Frontal cortex (tissue), 4 donors: ENCODE measurements around the gene ITGB4. TPM values are rescaled to one million over a fixed set of nuclear protein-coding genes. Genes with fewer than 3 reads are reported as not detected.

Source experiments
- DNase-seq, 2 donors: peaks; one replicate each; pipeline ENCODE4 v3.0.0; 2012; ENCODE audit warnings: low spot score in 2 of 2
- FAIRE-seq: peaks from 2 replicates; lab custom pipeline; 2012; peaks lifted over from hg19 to GRCh38; lab: Jason Lieb, UNC
- total RNA-seq: library from RNA; depleted of rRNA; stranded (reverse); fragments of >200 nt; gene quantifications from one replicate; pipeline ENCODE4 v1.2.3, GENCODE V29; 2014
- donor health status: control.
- donor health status: control.
- donor health status: control.

The ITGB4 gene
- total RNA-seq, 1 donor from 2014 or later: 1.2 TPM

DNA sequence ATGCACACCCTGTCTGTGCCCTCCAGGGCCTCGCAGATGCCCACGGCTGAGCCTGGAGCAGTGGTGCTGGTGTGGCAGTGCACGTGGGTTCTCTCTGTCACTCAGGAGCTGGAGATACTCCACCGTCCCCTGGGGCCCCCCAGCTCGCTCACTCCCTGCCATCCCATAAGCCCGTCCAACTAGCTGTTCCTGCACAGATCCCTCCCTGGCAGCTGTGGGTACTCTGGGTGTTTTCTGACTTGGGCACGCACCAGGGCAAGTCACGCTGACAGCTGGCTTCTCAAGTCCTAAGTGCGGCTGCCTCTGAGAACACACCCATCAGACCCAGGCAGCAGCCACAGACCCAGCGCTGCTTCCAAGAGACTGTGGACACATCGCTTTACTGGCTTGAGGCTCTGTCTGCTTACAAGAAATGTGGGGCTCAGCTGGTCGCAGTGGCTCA is 25.4 kb upstream of the ITGB4 start:
- FAIRE-seq: no peak
- DNase-seq: no peak

DNA sequence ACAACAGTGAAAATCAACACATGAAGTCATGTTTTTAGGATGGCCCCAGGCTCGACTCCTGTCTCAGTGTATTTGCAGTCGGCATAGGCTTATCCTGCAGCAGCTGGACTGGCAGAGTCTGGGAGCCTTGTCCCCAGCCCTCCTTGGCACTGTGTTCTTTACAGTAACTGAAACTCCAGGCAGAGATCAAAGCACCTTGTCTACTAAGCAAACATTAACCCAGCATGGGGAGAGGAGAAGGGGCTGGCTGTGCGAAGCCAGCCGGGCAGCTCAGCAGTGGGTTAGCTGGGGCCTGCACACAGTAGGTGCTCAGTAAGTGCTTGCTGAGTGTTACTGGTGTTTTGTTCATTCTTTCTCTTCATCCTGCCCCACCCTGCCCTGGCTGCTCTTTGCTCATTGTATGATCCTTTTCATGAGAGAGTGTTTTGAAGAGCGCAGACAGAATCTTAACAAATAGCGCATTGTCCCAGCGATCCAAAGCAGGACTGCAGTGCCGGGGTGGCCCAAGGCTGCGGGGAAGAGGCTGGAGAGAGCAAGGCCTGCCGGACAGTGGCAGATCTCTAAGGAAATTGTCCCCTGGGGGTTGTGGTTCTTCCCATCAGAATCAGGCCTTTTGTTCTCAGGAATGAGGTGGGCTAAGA is 23.5 kb upstream of the ITGB4 start:
- peak in 1 of 2 donors; percentile 55 for DNase-seq
- no peak for FAIRE-seq

DNA sequence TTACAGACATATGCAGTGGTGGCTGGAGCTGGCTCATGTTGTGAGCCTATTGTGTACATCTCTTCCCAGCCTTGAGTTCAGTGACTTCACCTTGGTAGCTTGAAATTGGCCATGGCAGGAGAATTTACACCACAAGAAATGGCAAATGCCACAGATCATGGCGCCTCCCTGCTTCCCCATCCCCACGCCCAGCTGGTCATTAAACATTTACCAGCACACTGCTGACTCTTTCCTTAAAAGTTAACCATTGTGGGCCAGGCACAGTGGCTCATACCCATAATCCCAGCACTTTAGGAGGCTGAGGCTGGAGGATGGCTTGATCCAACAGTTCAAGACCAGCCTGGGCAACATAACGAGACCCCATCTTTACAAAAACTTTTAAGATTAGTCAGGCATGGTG is 22.6 kb upstream of the ITGB4 start:
- DNase-seq (no peak), FAIRE-seq (no peak)

DNA sequence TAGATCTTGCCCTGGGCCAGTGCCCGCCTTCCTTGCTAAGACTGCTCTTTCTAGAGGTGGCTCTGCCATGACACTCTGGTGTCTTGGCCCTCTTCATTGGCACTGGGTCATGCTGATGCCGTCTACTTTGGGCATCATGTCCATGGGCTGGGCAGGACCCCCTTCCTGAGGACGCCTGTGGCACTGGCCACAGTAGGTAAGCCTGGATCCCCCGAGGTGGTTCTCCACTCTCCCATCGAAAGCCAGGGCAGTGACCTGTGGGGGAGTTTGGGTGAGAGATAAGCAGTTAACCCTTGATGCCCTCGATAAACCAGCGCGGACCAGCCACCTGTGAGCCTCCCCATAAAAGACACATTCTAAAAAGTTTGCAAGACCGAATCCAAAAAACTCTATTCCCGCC is 20.0 kb upstream of the ITGB4 start:
- no peak for FAIRE-seq
- no peak for DNase-seq

GRCh38 chr17:75703191-75703590 is 18.1 kb upstream of the ITGB4 start:
- FAIRE-seq (no peak), DNase-seq (no peak)

DNA sequence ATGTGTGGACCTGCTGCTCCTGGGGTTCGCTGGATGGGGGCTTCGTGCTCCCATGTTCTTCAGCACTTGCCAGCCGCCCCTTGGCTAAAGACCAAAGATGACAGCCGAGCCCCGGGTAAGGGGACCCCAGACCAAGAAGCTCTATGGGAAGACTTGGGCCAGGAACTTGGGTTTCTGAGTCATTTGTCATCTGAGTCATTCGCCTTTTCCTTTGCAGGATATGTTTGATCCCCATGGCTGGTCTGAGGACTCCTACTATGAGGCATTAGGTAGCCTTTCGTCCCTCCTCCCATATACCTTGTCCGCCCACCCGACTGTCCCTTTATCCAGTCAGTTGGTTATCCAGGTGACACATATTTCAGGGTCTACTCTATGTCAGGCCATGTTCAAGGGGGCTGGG is 17.7 kb upstream of the ITGB4 start:
- no peak for FAIRE-seq
- no peak for DNase-seq

- DNase-seq (no peak), FAIRE-seq (no peak)
These were observed 16.0 kb upstream of the ITGB4 start for GRCh38 chr17:75704963-75705875.

- no peak for FAIRE-seq
These were observed 15.1 kb upstream of the ITGB4 start for GRCh38 chr17:75706042-75706728.

GRCh38 chr17:75707079-75707571 is 14.1 kb upstream of the ITGB4 start:
- no peak for FAIRE-seq
- DNase-seq: no peak

More at GRCh38 chr17:75706042-75706728, 15.1 kb upstream of the ITGB4 start:
- DNase-seq: no peak

GRCh38 chr17:75712446-75712845 is 8.8 kb upstream of the ITGB4 start:
- FAIRE-seq: no peak
- no peak for DNase-seq

GRCh38 chr17:75719732-75720131 is 1.5 kb upstream of the ITGB4 start:
- FAIRE-seq: no peak
- no peak for DNase-seq

DNA sequence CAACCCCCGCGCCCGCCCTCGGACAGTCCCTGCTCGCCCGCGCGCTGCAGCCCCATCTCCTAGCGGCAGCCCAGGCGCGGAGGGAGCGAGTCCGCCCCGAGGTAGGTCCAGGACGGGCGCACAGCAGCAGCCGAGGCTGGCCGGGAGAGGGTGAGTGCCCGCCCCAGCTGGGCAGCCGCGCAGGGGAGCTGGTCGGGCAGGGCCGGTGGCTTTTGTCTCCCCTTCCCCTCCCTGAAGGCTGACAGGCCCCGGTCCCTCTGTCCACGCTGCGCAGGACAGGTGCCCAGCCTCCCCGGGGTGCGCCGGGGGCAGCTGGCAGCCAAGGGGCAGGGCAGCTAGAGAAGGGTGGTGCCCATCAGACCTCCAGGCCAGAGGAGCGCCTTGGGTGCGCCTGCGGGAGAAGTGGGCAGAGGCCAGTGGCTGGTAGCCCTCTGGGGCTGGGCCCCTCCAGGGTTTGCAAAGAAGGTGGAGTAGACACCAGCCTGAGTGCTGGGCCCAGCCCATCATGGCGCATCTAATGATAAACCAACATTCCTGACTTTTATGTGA is 278 bp downstream of the ITGB4 start:
- FAIRE-seq (no peak), DNase-seq (no peak)

GRCh38 chr17:75722076-75722475 is 817 bp downstream of the ITGB4 start:
- no peak for DNase-seq
- no peak for FAIRE-seq

DNA sequence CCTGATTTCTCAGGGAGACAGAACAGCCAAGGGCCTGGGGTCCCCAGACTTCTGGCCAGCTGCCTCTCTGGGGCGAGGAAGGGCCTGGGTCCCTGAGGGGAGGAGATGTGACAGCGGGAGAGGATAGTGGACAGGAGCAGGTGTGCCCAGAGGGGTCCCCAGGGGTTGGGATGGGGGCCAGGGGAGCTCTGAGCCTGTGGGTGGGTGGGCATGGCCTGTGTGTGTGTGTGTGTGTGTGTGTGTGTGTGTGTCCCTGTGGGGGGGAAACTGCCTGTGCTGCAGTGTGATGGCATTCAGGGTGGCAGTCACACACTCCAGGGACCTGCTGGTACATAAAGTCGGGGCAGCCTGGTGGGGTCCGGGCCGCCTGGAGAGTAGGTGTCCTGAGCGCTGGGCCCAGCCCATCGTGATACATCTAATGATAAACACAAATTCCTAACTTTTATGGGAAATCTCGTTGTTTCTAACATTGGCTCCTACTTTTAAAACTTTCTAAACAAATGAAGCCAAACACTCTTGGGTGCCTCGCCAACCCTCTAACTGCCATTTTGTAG is 1.4 kb downstream of the ITGB4 start:
- no peak for DNase-seq
- FAIRE-seq: no peak

DNA sequence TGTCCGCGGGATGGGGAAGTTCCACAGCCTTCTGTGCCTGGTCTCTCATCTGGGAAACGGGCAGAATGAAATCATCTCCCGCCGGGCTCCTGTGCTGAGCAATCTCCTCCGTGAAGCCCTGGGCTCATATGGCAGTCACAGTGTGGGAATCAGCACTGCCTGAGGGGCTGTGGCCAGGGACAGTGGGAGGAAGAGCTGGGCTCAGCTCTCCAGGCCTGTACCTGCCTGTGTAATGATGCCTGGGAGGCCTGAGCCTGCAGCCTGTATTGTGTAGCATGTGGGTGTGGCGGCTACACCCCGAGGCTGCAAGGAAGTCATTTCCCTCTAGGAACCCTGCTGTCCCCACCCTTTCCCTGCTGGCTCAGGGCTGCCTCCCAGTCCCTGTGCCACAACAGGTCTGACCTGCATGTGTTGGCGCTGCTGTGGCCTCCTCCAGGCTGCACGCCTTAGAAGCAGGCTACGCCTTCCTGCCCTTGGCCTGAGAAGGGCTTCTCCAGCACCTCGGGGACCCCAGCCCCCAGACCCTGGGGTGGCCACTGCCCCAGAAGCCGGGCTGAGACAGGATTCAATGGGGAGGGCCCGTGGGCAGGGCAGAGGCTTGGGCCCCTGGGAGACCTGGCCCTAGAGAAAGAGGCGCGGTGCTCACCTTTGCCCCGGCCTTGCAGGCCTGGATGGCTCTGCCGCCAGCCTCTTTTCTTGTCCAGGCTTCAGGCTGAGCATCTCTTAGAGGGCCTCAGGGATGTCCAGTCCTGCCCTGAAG is 2.1 kb downstream of the ITGB4 start:
- no peak for FAIRE-seq

GRCh38 chr17:75724016-75725003 is 3.1 kb downstream of the ITGB4 start:
- no peak for FAIRE-seq
- DNase-seq: no peak

More for the DNA sequence above, 2.1 kb downstream of the ITGB4 start:
- DNase-seq: no peak

DNA sequence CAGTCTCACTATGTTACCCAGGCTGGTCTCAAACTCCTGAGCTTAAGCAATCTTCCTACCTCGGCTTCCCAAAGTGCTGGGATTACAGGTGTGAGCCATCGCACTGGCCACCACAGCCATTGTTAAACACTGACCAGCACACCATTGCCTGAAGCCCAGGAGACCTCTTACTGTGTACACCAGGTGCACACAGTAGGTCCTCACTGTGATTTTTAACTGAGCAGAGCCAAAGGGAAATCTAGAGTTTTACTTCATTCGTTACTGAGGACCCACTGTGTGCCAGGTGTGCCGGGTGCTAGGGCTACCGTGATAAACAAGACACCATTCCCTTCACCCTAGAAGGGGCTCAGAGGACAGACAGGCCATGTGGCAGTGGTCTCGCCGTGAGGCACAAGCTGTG is 4.2 kb downstream of the ITGB4 start:
- DNase-seq: no peak
- no peak for FAIRE-seq

- no peak for FAIRE-seq
- no peak for DNase-seq
These were observed 6.1 kb downstream of the ITGB4 start for GRCh38 chr17:75727391-75727790.
